GM19452 (cell line): ENCODE measurements around the gene TATDN3.
A peak's percentile ranks its signal among the peaks of the same experiment; 100 is the strongest.
"Not testable (repeated sequence)": the region's sequence is repeated elsewhere in the genome, so short reads cannot be mapped to it uniquely, and the experiment has no call there.

Source experiments
- ATAC-seq: cut with Tn5 transposase; IDR thresholded peaks from one replicate; pipeline ENCODE4 v1.9.1; 2021; ENCODE audit not compliant: unreplicated experiment

The TATDN3 gene

DNA sequence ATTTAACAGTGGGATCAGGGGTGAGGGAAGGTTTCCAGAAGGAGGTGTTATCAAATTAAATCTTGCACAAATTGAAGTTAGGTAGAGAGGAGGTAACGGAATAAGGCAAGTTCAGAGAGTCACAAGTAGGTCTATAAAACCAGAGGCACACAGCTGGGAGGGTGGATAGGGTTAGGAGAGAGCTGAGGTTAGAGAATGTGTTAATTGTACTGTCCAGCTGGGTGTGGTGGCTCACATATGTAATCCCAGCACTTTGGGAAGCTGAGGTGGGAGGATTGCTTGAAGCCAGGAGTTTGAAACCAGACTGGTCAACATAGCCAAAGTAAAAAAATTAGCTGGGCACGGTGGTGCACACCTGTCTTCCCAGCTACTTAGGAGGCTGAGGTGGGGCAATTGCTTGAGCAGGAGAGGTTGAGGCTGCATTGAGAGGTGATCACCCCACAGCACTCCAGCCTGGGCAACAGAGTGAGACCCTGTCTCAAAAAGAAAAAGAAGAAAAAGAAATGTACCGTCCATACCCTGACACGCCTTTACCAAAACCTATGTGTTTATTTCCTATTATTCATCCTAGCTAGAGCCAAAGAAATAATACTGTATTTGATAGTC is 35.6 kb downstream of the TATDN3 start:
- ATAC-seq = no peak

DNA sequence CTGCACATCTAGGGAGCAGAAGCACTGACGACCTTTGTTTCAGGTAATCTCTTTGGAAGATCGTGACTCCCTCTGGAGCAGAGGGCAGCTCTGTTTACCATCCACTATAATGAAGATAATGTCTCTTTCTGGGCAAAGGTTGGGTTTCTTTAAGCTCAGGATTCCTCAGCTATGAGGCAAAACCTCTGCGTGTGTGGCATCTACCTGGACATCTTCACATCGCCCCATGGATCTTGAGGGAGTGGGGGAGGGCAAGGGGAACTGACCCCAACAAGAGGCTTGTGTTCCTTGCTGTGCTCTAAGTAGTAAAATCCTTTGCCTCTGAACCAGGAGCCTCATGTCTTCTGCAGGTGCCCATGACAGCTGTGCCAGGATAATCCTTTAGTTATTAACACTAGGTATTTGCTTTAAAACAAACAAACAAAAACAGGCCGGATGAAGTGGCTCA is 36.2 kb downstream of the TATDN3 start:
- ATAC-seq = no peak

DNA sequence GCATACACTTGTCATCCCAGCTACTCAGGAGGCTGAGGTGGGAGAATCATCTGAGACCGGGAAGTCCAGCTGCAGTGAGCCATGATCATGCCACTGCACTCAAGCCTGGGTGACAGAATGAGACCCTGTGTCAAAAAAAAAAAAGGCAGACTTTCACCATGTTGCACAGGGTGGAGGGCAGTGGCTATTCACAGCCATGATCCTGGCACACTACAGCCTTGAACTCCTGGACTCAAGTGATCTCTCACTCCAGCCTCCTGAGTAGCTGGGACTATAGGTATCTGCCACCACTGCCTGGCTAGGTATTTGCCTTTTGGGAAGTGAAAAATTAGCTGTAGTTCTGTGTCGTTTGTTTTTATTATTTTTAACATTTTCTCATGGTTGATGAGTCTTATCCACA is 36.7 kb downstream of the TATDN3 start:
- no peak for ATAC-seq

DNA sequence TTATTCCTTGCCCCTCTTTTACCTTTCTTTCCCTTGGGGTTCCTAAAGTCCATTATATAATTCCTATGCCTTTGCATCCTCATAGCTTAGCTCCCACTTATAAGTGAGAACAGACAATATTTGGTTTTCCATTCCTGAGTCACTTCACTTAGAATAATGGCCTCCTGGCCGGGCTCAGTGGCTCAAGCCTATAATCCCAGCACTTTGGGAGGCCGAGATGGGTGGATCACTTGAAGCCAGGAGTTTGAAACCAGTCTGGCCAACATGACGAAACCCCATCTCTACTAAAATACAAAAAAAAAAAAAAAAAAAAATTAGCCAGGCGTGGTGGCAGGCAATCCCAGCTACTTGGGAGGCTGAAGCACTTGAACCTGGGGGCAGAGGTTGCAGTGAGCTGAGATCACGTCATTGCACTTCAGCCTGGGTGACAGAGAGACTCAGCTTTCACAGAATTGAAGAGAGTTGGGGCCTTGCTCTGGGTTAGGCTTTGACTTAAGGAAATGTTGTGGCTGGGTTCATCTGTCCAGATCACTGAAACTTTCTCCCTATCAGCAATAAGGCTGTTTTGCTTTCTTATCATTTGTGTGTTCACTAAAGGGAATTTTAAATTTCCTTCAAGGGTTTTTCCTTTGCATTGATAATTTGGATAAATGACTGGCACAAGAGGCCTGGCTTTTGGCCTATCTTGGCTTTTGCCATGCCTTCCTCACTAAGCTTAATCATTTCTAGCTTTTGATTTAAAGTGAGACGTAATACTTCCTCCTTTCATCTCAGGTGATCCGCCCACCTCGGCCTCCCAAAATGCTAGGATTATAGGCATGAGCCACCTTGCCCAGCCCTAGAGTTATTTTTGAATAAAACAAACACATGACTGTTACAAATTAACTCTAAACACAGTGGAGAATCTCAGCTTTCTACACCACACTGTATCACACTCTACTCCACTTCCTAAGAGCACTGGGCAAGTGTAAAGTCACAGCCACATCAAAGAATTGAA is 41.8 kb downstream of the TATDN3 start:
- ATAC-seq = peak; percentile 90

DNA sequence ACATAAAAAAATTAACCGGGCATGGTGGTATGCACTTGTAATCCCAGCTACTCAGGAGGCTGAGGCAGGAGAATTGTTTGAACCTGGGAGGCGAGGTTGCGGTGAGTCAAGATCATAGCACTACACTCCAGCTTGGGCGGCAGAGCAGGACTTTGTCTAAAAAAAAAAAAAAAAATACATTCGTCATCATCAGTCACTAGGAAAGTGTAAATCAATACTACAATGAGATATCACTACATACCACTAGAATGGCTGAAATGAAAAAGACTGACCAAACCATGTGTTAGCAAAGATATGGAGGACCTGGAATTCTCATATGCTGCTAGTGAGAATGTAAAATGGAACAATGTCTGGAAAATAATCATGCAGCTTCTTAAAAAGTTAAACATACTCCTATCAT is 46.5 kb downstream of the TATDN3 start:
- no peak for ATAC-seq

DNA sequence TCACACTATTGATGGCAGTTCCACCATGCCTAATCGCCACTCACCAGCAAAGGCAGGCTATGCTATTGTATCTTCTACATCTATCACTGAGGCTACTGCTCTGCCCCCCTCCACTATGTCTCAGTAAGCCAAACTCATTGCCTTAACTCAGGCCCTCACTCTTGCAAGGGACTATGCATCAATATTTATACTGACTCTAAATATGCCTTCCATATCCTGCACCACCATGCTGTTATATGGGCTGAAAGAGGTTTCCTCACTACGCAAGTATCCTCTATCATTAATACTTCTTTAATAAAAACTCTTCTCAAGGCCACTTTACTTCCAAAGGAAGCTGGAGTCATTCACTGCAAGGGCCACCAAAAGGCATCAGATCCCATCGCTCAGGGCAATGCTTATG is 52.8 kb downstream of the TATDN3 start:
- not testable (repeated sequence) for ATAC-seq

DNA sequence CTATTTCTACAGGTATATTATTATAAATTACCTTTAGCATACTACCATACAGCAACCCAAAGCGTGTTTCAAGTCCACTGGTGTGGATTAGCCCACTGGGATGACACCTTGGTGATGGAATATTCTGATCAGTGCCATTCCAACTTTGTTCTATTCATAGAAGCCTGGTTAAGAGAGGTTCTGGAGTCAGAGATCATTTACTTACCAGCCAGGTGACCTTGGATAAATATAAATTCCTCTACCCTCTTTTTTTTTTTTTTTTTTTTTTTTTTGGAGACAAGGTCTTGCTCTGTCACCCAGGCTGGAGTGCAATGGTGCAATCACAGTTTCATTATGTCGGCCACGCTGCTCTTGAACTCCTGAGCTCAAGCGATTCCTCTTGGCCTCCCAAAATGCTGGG is 55.9 kb downstream of the TATDN3 start, which contains the start of gene SPATA45:
Gene SPATA45, minus strand, starts transcription at position 101 of the 400 bp plus-strand sequence. CDS start 11,500 bp downstream, outside the sequence.
- ATAC-seq = no peak

DNA sequence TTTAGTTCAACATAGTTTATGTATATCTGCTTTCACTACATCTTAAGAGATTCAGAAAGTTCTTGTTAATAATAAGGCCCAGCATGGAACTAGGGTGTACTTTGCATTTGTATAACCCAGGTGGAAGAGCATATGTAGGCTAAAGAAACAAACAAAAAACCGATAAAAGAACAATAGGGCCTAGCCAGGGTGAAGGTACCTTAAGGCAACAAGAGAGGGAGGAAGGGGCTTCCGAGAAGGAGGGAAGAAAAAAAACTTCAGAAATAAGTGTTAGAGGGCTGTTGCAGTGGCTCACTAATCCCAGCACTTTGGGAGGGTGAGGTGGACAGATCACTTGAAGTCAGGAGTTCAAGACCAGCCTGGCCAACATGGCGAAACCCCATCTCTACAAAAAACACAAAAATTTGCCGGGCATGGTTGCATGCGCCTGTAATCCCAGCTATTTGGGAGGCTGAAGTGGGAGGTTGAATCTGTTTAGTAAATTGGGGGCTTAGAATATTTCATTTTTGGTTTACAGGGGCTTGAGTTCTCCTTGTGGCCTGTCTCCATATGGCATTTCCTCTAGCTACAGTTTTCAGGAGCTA is 60.5 kb downstream of the TATDN3 start:
- no peak for ATAC-seq

DNA sequence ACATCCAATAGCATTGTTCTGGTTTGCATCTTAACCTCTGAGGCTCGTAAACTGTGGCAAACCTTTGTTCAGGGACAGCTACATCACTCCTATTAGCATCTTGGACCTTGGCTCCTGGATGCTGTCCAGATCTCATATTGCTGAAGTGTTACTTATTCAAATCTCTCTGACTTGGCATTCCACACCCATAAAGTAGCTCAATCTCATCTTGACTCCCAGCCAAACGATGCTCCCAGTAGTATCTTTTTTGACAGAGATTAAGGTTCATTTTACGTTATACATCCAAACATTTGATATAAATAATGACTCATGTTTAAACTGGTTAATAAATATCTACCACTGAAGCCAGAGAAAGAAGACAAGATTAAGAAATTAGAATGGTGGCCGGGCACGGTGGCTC is 62.0 kb downstream of the TATDN3 start:
- ATAC-seq = no peak

DNA sequence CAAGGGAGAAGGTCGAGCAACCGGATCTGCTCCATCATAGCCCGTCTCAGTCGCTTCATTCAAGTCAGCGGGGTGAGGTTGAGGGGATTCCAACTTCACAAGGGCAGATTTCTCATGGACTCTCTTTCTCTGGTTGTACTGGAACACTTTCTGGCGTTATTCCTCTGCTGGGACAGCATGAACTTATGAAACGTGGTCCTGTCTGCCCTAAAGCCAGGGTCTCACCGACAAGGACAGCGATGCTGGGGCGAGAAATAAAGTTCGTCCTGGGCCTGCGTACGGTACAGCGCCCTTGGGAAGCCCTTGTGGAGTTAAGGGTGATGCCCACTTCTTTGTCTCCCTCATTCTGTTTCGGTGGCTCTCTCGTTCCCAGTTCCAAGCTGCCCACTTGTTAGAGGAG is 65.1 kb downstream of the TATDN3 start:
- no peak for ATAC-seq

DNA sequence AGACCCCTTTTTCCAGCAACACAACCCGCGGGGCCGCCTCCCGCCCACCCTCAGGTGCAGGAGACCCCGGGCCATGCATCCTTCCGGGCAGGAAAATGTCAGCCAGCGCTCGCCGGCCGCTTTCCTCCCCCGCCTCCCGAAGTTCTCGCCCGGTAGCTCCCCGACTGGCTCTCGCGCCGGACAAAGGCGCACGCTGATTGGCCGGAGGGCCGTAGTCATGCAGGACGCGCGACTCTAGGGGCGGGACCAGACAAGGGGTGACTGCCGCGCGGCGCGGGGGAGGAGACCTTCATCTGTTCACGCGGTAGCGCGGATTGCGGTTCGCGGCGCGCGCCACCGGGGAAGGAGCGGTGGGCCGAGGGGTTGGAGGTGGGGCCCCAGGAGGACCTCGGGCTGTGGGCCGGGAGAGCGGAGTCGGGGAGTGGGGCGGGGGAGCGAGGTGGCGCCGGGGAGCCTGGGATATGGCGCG is 66.3 kb downstream of the TATDN3 start, which contains the start of gene FLVCR1:
Gene FLVCR1, plus strand, starts transcription at position 284 of the 469 bp plus-strand sequence. Its CDS starts 178 bp downstream, at position 462.
- peak; percentile 96 for ATAC-seq

DNA sequence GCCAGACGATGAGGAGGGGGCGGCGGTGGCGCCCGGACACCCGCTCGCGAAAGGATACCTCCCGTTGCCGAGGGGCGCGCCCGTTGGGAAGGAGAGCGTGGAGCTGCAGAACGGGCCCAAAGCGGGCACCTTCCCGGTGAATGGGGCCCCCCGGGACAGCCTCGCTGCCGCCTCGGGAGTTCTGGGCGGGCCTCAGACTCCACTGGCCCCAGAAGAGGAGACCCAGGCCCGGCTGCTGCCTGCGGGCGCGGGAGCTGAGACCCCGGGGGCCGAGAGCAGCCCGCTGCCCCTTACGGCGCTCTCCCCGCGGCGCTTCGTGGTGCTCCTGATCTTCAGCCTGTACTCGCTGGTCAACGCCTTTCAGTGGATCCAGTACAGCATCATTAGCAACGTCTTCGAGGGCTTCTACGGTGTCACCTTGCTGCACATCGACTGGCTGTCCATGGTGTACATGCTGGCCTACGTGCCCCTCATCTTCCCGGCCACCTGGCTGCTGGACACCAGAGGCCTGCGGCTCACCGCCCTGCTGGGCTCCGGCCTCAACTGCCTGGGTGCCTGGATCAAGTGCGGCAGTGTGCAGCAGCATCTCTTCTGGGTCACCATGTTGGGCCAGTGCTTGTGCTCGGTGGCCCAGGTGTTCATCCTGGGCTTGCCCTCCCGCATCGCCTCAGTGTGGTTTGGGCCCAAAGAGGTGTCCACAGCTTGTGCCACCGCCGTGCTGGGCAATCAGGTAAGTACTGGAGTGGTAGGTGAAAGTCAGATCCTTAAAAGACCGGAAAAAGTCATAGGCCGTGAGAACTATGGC is 67.0 kb downstream of the TATDN3 start:
- ATAC-seq = peak; percentile 4

DNA sequence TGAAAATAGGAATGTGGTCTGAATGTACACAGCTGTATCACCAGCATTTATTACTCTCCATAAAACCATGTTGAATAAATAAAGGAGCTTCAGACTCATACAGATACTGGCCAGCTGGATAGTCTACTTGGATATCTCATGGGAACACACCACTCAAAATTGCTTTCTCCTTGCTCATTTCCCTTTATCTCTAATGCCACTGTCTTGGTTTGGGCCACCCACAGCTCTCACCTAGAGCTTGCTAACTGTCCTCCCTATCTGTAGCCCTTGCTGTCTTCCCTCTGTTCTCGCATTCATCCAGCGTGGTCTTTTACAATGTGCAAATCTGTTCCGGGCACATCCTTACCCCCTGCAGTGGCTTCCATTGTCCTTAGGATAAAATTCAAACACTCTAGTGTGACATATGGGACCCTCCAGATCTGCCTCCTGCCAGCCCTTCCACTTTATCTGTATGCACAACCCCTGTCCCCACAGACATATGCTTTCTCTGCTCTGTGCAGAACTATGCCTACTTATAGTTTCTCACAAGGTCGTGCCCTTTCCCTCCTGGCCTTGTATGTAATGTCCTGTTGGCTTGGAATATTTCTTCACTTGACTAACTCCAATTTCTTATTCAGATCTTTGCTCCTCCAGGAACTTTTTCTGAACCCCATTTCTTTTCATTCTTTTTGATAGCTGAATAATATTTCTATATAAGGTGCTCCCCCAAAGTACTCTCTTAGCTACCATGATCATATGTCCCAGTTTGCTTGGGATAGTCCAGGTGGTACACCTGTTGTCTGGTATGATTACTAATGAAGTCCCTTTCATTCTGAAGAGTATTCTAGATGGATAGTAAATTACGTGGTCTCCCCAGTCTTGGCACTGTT is 69.3 kb downstream of the TATDN3 start:
- no peak for ATAC-seq

DNA sequence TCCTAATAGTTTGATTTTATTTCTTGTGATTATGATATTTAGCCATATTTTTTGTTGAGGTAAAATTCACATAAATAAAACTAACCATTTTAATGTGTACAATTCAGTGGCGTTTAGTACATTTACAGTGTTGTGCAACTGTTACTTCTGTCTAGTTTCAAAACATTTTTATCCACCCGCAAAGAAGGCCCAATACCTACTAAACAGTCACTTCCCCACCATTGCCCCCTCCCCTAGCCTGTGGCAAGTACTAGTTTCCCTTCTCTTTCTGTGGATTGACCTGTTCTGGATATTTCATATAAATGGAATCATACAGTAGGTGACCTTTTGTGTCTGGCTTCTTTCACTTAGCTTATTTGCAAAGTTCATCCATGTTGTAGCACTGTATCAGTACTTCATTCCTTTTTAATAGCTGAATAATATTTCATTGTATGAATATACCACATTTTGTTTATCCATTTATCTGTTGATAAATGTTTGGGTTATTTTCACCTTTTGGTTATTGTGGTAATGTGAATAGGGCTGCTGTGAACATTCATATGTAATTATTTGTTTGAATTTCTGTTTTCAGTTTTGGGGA is 70.5 kb downstream of the TATDN3 start:
- ATAC-seq = no peak

DNA sequence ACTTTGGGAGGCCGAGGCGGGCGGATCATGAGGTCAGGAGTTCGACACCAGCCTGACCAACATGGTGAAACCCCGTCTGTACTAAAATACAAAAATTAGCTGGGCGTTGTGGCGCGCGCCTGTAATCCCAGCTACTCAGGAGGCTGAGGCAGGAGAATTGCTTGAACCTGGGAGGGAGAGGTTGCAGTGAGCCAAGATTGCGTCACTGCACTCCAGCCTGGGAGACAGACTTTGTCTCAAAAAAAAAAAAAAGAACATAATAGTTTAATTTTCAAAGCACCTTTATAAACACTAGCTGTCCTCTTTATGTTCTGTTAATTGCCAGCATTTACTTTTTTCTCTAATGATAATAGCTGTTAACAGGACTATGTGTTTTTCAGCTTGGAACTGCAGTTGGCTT is 71.7 kb downstream of the TATDN3 start:
- ATAC-seq = not testable (repeated sequence)

DNA sequence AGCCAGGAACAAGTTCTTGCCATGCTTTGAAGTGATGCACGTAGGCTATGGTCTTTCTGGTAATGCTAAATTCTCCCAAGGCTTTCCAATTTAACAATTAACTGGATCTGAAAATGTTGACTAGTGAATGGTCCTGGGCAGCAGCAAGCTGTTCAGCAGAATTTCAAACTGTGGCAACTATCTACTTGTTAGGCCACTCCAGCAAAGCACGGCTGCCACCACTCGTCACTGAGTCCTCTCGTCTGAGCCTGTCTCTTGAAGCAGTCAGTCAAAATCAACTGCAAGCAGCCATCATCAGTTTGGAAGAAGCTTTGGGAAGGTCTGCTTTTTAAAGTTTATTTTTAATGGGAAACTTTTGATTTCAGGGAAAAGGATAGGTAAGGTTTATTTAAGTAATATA is 72.5 kb downstream of the TATDN3 start:
- ATAC-seq = no peak
